BJ (cell line): ENCODE data around the gene RND1. TPM values are rescaled to one million over a fixed set of nuclear protein-coding genes. Genes with fewer than 3 reads are reported as not detected.

ENCODE experiments used
- CTCF ChIA-PET: fragments of 350-600 bp; formaldehyde crosslinking; extraction: SDS; loops from one replicate; lab custom pipeline; 2021; ENCODE audit warnings: antibody characterized with exemption, inconsistent platforms; lab: Yijun Ruan, JAX
- POLR2A ChIA-PET: fragments of 300-600 bp; sonication (Branson Sonifier 250); formaldehyde crosslinking; extraction: SDS; loops from one replicate; lab custom pipeline; 2021; ENCODE audit warnings: antibody characterized with exemption; lab: Charles Lee
- DNase-seq: peaks from one replicate; pipeline ENCODE4 v3.0.0-alpha.2; 2011; ENCODE audit warnings: low read depth
- H3K27me3 ChIP-seq: 2 replicates; pipeline ENCODE4 v1.6.0; 2011; ENCODE audit warnings: low read length; ENCODE audit not compliant: control insufficient read depth, insufficient read depth
- H3K36me3 ChIP-seq: 2 replicates; pipeline ENCODE4 v1.5.1; 2011; ENCODE audit warnings: low read length; ENCODE audit not compliant: control insufficient read depth, insufficient read depth
- H3K4me3 ChIP-seq: 2 replicates; pipeline ENCODE4 v1.5.1; 2011; ENCODE audit warnings: low read depth, mild to moderate bottlenecking, control low read depth, low read length
- polyA plus RNA-seq: library from polyadenylated mRNA; depleted of rRNA; stranded (reverse); fragments of >200 nt; gene quantifications from 2 replicates; pipeline ENCODE4 v1.2.3, GENCODE V29; 2011
- TF ChIP-seq, protein P1 (sequence below): IDR thresholded peaks from 2 replicates; pipeline ENCODE4 v1.5.1; 2011; ENCODE audit warnings: low read depth, mild to moderate bottlenecking, control low read depth, inconsistent platforms, low read length, moderate library complexity; ENCODE audit not compliant: insufficient read depth

RND1 gene
- polyA plus RNA-seq, 1 experiment: 0.72 TPM

- TF ChIP-seq, protein P1, sequence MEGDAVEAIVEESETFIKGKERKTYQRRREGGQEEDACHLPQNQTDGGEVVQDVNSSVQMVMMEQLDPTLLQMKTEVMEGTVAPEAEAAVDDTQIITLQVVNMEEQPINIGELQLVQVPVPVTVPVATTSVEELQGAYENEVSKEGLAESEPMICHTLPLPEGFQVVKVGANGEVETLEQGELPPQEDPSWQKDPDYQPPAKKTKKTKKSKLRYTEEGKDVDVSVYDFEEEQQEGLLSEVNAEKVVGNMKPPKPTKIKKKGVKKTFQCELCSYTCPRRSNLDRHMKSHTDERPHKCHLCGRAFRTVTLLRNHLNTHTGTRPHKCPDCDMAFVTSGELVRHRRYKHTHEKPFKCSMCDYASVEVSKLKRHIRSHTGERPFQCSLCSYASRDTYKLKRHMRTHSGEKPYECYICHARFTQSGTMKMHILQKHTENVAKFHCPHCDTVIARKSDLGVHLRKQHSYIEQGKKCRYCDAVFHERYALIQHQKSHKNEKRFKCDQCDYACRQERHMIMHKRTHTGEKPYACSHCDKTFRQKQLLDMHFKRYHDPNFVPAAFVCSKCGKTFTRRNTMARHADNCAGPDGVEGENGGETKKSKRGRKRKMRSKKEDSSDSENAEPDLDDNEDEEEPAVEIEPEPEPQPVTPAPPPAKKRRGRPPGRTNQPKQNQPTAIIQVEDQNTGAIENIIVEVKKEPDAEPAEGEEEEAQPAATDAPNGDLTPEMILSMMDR: no peak
- POLR2A ChIA-PET: interaction anchor here (0.6 to 1.0 kb wide), 3 partner anchors 26 to 361 kb away, joined by 5 to 6 read pairs (median 5); partner anchors contain the start of gene ADCY6
Measured at GRCh38 chr12:48815126-48816110, 50.3 kb downstream of the RND1 start.

GRCh38 chr12:48814262-48815125, 51.2 kb downstream of the RND1 start:
- ChIA-PET POLR2A (interaction anchor here (0.6 to 0.7 kb wide), 2 partner anchors 25 to 360 kb away, joined by 5 to 6 read pairs; no protein-coding TSS in a partner anchor), CTCF (interaction anchor here (0.6 to 7.1 kb wide), 33 partner anchors 9 to 997 kb away, joined by 3 to 78 read pairs (median 4); partner anchors contain the start of genes ADCY6, CCNT1, DDX23 and WNT1)
- DNase-seq: peak; percentile 31
- TF ChIP-seq, protein P1: peak; percentile 82
- H3K36me3 ChIP-seq: no peaks in the 10 kb centered on the region
- H3K27me3 ChIP-seq: no peaks in the 10 kb centered on the region
- peak overlapping the region; percentile 74 for H3K4me3 ChIP-seq

More at GRCh38 chr12:48815126-48816110, 50.3 kb downstream of the RND1 start:
- Histone ChIP-seq H3K36me3 (no peaks in the 10 kb centered on the region), H3K4me3 (peak overlapping the region; percentile 74), H3K27me3 (no peaks in the 10 kb centered on the region)
- CTCF ChIA-PET: interaction anchor here (0.7 to 7.1 kb wide), 30 partner anchors 8 to 998 kb away, joined by 3 to 78 read pairs (median 4); partner anchors contain the start of genes CCNT1, DDX23 and WNT1
- peak; percentile 35 for DNase-seq

- no peaks in the 10 kb centered on the region for H3K36me3 ChIP-seq
- POLR2A ChIA-PET: no interaction called here
- no peaks in the 10 kb centered on the region for H3K27me3 ChIP-seq
- peak overlapping the region; percentile 74 for H3K4me3 ChIP-seq
- no peak for DNase-seq
- TF ChIP-seq, protein P1: peak; percentile 24
- CTCF ChIA-PET: interaction anchor here (0.6 to 7.1 kb wide), 19 partner anchors 9 to 876 kb away, joined by 3 to 78 read pairs (median 5); partner anchors contain the start of genes ADCY6 and DDX23
Measured at GRCh38 chr12:48813465-48814261, 52.0 kb downstream of the RND1 start.

DNA sequence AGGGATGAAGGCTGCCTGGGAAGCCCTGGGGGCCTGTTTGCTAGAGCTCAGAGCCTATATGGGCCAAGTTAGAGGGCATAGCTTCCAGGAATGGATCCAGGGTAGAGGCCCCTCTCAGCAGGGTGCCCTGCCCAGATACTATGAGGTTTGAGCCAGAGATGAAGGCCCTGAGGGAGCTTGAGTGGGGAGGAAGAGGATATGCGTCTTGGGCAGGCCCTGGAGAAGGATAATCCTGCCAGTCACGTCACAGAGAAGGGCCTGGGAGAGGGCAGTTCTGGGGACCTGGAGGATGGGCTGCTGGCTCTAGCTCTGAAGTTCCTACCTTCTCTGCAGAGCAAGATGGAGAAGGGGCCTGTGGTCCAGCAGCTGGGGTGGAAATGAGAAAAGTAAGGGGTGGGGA, 53.3 kb downstream of the RND1 start:
- no peaks in the 10 kb centered on the region for H3K36me3 ChIP-seq
- no peak for DNase-seq
- ChIA-PET POLR2A (no interaction called here), CTCF (interaction anchor here (0.7 to 7.1 kb wide), 6 partner anchors 18 to 184 kb away, joined by 3 to 78 read pairs (median 4); no protein-coding TSS in a partner anchor)
- H3K27me3 ChIP-seq: no peaks in the 10 kb centered on the region
- TF ChIP-seq, protein P1: no peak
- H3K4me3 ChIP-seq: no peak overlapping the region
